ENCODE measurements around the gene FAAP100.
A peak's percentile ranks its signal among the peaks of the same experiment; 100 is the strongest.

Gene FAAP100

GRCh38 chr17:81551458-81552243, 502 bp downstream of the FAAP100 start:
- peak; percentile 34 for DNase-seq

- DNase-seq = no peak
These were observed 1.2 kb downstream of the FAAP100 start for GRCh38 chr17:81550830-81551457.

DNA sequence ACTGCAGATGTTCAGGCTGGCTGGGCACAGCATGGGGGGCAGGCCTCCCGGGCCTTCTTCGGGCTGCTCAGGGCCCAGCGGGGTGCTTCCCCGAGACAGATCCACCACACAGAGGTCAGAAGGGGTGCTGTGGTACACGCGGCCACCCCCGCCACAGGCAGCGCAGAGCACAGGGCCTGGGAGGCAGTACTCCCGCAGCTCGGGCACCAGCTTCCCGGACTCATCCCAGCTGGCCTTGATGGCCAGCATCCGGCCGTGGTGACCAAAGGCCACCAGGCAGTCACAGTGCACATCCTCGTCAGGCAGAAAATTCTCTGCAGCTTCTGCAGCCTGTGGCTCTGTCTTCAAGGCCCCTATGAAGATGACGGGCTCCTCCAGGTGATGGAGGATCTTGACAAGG, 1.9 kb downstream of the FAAP100 start:
- no peak for DNase-seq

- no peak for DNase-seq
These were observed 2.3 kb downstream of the FAAP100 start for GRCh38 chr17:81549826-81550225.

- DNase-seq = no peak
These were observed 3.1 kb downstream of the FAAP100 start for GRCh38 chr17:81549031-81549557.

DNA sequence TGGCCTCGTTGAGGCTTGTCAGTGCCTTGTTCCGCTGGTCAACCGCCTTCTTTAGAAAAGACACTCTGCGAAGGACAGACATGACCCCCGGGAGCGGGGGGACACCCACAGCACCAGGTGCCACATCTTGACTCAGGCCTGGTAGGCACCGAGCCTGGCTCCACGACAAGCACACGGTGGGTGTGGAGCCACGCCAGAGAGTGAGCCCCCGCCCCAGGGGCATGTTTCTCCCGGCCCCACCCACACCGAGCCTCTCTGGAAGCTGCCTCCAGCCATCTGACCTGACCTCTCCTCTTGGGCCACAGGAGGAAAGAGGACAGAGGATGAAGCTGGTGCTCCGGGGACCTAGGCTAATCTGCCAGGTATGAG, 4.6 kb downstream of the FAAP100 start:
- DNase-seq = no peak

DNA sequence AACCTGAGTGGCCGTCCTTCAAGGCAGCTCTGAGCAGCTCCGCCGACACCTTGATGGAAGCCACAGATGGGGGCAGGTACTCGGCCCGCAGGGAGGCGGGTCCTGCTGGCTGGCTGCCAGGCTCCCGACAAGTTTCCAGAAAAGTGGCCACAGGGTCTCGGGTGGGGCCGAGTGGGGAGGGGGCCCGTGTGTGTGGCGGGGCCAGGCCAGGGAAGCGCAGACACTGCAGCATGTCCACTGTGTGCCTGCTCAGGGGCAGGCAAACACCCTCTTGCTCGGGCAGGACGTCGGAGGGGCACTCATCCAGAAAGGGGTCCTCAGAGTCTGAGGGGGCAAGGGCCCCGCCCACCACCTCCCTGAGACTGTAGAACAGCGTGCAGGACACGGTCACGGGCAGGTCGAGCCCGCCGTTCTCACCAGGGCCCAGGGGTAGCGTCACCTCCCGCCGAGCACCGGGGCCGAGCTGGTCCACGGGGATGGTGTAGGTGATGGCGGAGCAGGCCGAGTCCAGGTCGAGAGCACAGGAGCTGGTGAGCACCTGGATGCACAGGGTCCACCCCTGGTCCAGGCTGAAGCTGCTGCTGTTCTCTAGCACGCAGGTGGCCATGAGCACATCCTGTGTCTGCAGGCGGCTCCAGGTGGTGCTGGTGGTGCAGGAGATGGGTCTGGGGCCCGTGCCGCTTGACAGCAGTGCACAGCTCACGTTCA, 5.1 kb downstream of the FAAP100 start:
- no peak for DNase-seq

GRCh38 chr17:81545160-81545949, 6.8 kb downstream of the FAAP100 start:
- DNase-seq = no peak

DNA sequence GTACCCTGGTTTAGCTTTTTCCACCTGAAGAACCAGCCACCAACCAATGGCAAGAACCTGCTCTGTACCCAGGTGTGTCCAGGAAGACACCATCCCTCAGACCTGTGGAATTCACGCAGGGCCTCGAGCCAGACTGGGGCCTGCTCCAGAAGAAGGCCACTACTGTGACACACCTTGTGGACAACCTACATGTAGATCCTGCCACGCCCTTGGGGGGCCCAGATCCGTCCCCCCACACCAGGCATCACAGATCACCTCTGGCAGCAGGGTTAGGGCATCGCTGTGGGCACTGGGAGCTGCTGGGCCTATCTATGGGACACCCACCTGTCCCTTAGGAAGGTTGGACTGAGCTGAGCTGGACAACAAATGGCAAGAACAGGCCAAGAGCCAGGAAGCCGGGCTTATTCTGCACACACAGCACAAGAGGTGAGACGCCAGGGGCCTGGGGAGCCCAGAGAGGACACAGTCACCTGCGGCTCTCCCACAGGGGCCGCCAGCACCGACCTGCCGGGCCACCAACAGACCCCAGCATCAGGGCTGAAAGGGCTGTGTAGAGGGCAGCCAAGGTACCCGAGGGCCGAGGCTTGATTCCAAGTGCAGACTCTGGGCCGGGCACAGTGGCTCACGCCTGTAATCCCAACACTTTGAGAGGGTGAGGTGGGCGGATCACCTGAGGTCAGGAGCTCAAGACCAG, 7.7 kb downstream of the FAAP100 start:
- DNase-seq = no peak

DNA sequence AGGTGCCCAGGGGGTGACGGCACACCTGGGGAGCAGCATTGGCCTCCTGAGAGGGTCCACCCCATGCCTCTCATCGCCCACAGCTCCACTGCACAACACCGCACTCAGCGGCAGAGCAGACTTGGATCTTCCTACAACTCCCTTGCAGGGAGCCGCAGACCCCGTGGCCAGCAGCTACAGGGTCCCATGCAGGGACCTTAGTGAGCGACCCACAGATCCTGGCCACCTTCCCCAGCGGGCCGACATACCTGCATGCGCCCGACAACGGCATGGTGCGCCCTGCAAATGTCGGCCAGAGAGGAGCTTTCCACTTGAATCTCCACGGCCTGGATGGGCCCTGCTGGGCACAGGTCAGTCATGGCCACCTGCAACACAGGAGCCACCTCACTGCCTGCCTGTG, 8.4 kb downstream of the FAAP100 start:
- no peak for DNase-seq

DNA sequence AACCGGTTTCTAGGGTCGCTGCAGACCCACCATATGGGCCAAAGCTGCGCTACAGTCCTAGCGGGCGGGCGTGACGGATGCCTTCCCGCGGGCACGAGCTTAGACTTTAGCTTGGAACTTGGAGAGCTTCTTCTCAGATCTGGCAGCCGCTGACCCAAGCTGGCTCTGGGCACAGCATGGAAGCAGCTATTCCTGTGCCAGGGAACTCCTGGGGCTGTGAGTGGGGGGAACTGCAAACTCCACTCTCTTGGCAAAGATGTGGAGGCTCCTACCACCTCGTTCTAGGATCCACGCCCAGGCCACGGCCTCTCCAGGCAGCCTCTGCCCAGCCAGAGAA, 8.8 kb downstream of the FAAP100 start:
- no peak for DNase-seq

GRCh38 chr17:81542431-81543338, 9.5 kb downstream of the FAAP100 start:
- no peak for DNase-seq

GRCh38 chr17:81541123-81541522, 11.0 kb downstream of the FAAP100 start:
- DNase-seq = no peak

- DNase-seq = no peak
These were observed 11.5 kb downstream of the FAAP100 start for GRCh38 chr17:81540676-81541027.

DNA sequence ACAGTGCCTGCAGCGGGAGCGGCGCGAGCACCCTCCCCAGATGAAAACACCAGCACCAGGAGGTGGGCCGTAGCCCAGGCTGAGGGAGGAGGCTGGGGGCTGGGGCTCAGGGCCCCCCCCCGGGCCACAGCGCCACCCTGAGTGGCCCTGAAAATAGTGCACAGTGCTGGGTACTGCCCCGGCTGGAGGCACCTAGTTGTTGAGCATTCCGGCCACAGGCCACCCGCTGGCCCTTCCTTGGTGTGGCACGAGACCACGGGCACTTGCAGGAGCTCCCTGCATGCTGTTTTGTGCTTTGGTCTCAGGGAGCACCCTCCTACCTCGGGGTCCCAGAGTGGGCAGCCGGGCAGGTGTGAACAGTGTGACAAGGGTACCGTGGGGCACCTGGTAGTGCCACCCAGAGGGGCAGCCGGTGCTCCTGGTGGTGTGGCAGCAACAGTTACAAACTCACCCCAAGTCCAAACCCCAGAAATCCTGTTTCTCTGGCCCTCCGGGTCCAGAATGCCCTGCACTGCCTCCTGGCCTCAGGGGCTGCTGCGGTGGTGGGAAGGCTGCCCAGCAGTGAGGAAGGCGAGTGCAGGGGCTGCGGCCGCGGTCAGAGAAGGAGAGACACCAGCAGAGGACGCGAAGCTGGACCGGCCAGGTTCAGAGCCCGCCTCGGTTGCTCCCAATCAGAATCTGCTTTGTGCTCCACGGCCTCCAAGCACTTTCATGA, 12.0 kb downstream of the FAAP100 start:
- DNase-seq = no peak

DNA sequence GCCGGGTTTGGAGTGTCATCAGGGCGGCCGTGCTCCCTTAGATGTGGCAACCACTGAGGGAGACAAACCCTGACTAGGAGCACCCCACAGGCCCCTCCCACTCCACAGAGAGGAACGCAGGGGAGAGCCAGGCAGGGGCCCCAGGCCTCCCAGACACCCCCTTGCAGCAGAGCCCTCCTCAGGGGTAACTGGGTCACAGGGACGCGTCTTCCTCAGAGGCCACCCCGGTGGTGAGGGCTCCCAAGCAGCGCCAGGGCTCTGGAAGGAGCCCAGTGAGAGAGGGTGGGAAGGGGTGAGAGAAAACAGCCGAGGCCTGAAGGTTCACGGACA, 12.6 kb downstream of the FAAP100 start:
- no peak for DNase-seq

GRCh38 chr17:81538651-81539570, 13.2 kb downstream of the FAAP100 start:
- DNase-seq = no peak

DNA sequence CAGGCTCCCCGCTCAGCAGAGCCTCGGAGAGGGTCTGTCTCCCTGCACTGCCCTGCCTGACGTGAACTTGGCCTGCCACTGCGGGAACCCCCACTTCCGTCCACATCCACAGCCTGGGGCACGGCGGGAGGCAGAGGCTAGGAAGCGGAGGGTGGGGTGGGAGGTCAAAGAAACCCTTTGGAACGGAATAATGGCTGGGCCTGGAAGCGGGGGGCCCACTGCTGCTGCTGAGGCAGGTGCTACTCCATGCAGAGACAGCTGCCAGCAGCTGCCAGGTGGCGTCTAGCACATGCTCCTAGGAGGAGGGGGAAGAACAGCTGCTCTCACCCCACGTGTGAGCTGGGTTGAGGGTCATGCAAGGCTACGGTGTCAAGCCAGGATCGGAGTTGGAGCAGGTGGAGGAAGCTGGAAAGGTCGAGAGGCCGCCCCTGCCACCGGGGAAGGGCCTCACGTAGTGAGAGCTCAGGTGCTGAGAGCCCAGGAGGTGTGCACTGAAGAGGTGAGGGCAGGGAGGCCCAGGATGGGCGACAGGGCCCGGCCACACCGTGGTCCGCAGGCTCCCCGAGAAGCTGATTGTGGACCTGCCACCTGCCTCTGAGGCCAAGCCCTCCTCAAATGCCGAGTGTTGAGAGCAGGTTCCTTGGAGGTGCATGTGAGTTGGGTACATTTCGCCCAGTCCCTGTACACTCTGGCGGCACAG, 14.1 kb downstream of the FAAP100 start:
- no peak for DNase-seq

DNA sequence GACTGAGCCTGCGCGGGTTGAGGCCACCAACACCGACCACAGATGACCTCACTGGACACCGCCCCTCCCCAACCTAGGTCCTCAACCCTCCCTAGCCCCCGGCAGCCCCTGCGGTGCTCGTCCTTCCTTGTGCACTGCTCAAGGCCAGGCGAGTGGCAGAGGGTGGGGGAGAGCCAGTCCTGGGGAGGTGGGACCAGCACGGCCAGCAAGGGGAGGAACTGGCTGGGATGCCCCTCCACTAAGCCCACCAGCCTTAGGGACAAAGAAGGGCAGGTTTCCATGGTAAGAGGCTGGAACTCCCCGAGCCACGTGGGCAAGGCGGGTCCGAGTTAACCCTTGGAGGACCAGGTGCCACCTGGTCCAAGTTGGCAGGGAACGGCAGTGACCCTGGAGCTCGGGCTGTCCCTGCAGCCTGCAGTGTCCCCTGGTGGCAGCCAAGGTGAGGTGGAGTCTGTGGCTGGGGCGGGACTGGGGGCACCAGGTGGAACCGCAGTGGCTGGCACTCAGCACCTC, 14.8 kb downstream of the FAAP100 start:
- peak in 1 of 2 donors; percentile 54 for DNase-seq
